ENCODE data around the gene ALDH5A1. TPM values are rescaled to one million over a fixed set of nuclear protein-coding genes. Genes with fewer than 3 reads are reported as not detected.

Gene ALDH5A1
- total RNA-seq, 2 experiments from 2014 or later = 180 to 260 TPM

DNA sequence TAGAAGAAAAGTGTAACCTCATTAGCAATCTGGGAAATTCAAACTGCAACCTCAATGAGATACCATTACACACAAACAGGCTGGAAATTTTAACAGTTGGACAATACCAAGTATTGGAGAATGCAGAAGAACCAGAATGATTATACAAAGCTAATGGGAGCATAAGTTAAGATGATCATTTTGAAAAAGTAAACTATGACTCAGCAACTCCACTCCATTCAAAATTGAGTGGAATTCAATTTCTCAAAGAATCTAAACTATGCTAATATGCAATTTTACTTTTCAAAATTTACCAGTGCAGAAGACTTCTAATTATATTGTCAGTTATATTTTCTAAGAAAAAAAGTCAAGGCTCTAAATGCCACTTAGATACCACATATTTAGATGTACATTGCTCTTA is 22.6 kb upstream of the ALDH5A1 start:
- peaks cover 71% of the 10 kb centered on the region for H3K36me3 ChIP-seq (ENCODE audit: insufficient read depth, low read length)
- no peaks in the 10 kb centered on the region for H4K20me1 ChIP-seq (ENCODE audit: insufficient read depth, low read length)
- TF ChIP-seq EZH2phosphoT487 (IDR thresholded peaks at IDR 0.05; ENCODE audit: borderline replicate concordance, low read depth, low read length) = no peak
- TF ChIP-seq, protein P1, sequence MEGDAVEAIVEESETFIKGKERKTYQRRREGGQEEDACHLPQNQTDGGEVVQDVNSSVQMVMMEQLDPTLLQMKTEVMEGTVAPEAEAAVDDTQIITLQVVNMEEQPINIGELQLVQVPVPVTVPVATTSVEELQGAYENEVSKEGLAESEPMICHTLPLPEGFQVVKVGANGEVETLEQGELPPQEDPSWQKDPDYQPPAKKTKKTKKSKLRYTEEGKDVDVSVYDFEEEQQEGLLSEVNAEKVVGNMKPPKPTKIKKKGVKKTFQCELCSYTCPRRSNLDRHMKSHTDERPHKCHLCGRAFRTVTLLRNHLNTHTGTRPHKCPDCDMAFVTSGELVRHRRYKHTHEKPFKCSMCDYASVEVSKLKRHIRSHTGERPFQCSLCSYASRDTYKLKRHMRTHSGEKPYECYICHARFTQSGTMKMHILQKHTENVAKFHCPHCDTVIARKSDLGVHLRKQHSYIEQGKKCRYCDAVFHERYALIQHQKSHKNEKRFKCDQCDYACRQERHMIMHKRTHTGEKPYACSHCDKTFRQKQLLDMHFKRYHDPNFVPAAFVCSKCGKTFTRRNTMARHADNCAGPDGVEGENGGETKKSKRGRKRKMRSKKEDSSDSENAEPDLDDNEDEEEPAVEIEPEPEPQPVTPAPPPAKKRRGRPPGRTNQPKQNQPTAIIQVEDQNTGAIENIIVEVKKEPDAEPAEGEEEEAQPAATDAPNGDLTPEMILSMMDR (conservative IDR thresholded peaks at IDR 0.05; ENCODE audit: low read length) = no peak
- POLR2A ChIA-PET = interaction anchor here (0.6 kb wide), 1 partner anchor 9 kb away, joined by 4 read pairs; no protein-coding TSS in a partner anchor
- H3K4me3 ChIP-seq (ENCODE audit: low read depth, low read length, poor library complexity, severe bottlenecking) = no peak overlapping the region
- CTCF ChIA-PET (ENCODE audit: unreplicated experiment) = no interaction called here
- no peaks in the 10 kb centered on the region for H3K79me2 ChIP-seq (ENCODE audit: insufficient read depth, low read depth, low read length)
- no peak overlapping the region for H3K4me2 ChIP-seq (ENCODE audit: low read length)
- BruUV-seq (replicated peaks) = no TSS peak
- H3K9me2 ChIP-seq (ENCODE audit: insufficient read depth, low read length) = no peaks in the 10 kb centered on the region
- no peak for DNase-seq (ENCODE audit: low spot score)
- no peaks in the 10 kb centered on the region for H3K9me3 ChIP-seq (ENCODE audit: low read length)
- intact Hi-C loops (cut with micrococcal nuclease; ENCODE audit: unreplicated experiment) = no loop called here
- H3K27ac ChIP-seq (ENCODE audit: low read depth, low read length, poor library complexity, severe bottlenecking) = no peak overlapping the region
- H2AFZ ChIP-seq (ENCODE audit: low read length) = no peak overlapping the region
- H3K4me1 ChIP-seq (ENCODE audit: insufficient read depth, low read length, poor library complexity, severe bottlenecking) = no peaks in the 10 kb centered on the region

DNA sequence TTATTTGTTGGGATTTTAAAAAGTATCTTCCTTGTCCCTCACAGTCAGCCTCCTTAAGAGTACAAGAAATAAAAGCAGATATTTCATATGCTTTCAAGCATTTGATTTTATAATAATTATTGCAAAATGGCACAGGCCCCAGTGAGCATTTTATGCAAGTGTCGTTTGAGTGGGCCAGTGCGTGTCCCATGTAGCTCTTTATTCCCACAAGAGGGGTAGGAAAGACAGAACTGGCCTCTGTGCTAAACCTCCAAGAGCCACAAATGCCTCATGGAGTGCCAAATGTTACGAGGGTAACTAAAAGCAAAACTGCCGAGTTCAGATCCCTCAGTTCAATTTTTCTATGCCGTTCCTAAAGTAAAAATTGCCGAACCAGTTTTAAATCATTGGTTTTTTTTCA is 18.1 kb upstream of the ALDH5A1 start:
- POLR2A ChIA-PET = interaction anchor here (0.7 to 1.2 kb wide), 5 partner anchors 11 to 770 kb away, joined by 3 to 4 read pairs (median 3); no protein-coding TSS in a partner anchor
- Histone ChIP-seq H3K27ac (ENCODE audit: low read depth, low read length, poor library complexity, severe bottlenecking) (no peak overlapping the region), H3K4me3 (ENCODE audit: low read depth, low read length, poor library complexity, severe bottlenecking) (no peak overlapping the region), H3K9me2 (ENCODE audit: insufficient read depth, low read length) (no peaks in the 10 kb centered on the region), H3K9me3 (ENCODE audit: low read length) (no peaks in the 10 kb centered on the region), H2AFZ (ENCODE audit: low read length) (no peak overlapping the region), H3K36me3 (ENCODE audit: insufficient read depth, low read length) (peaks cover 84% of the 10 kb centered on the region), H3K79me2 (ENCODE audit: insufficient read depth, low read depth, low read length) (no peaks in the 10 kb centered on the region), H3K4me1 (ENCODE audit: insufficient read depth, low read length, poor library complexity, severe bottlenecking) (no peaks in the 10 kb centered on the region), H3K4me2 (ENCODE audit: low read length) (no peak overlapping the region), H4K20me1 (ENCODE audit: insufficient read depth, low read length) (no peaks in the 10 kb centered on the region)
- DNase-seq (ENCODE audit: low spot score) = no peak
- intact Hi-C loops (cut with micrococcal nuclease; ENCODE audit: unreplicated experiment) = no loop called here
- CTCF ChIA-PET (ENCODE audit: unreplicated experiment) = no interaction called here
- TF ChIP-seq EZH2phosphoT487 (IDR thresholded peaks at IDR 0.05; ENCODE audit: borderline replicate concordance, low read depth, low read length) = no peak
- TF ChIP-seq, protein P1 (conservative IDR thresholded peaks at IDR 0.05; ENCODE audit: low read length) = no peak
- BruUV-seq (replicated peaks) = no TSS peak

DNA sequence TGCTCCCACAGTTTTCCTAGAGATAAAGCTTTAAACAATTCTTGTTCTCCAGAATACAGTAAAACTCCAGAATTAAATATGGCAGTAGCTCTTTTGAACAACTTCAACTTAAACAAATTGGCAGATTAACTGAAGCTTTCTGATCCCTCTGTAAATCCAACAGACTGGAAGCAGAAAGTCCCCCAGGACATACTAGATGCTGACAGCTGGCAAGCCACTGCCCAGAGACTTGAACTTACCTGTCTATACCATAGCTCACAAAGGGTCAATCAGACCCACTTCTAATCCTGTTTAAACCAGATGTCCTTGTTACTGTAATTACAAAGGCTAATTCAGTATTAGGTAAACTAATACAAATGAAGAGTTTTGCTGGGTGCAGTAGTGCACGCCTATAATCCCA is 17.7 kb upstream of the ALDH5A1 start:
- no peak overlapping the region for H3K4me3 ChIP-seq (ENCODE audit: low read depth, low read length, poor library complexity, severe bottlenecking)
- H3K36me3 ChIP-seq (ENCODE audit: insufficient read depth, low read length) = peaks cover 84% of the 10 kb centered on the region
- TF ChIP-seq, protein P1 (conservative IDR thresholded peaks at IDR 0.05; ENCODE audit: low read length) = no peak
- TF ChIP-seq EZH2phosphoT487 (IDR thresholded peaks at IDR 0.05; ENCODE audit: borderline replicate concordance, low read depth, low read length) = no peak
- no peaks in the 10 kb centered on the region for H3K9me2 ChIP-seq (ENCODE audit: insufficient read depth, low read length)
- CTCF ChIA-PET (ENCODE audit: unreplicated experiment) = no interaction called here
- no peak overlapping the region for H3K4me2 ChIP-seq (ENCODE audit: low read length)
- H3K4me1 ChIP-seq (ENCODE audit: insufficient read depth, low read length, poor library complexity, severe bottlenecking) = no peaks in the 10 kb centered on the region
- no peaks in the 10 kb centered on the region for H4K20me1 ChIP-seq (ENCODE audit: insufficient read depth, low read length)
- H3K79me2 ChIP-seq (ENCODE audit: insufficient read depth, low read depth, low read length) = no peaks in the 10 kb centered on the region
- no peaks in the 10 kb centered on the region for H3K9me3 ChIP-seq (ENCODE audit: low read length)
- H2AFZ ChIP-seq (ENCODE audit: low read length) = no peak overlapping the region
- POLR2A ChIA-PET = interaction anchor here (0.7 to 1.2 kb wide), 6 partner anchors 11 to 769 kb away, joined by 3 to 4 read pairs (median 3); no protein-coding TSS in a partner anchor
- BruUV-seq (replicated peaks) = no TSS peak
- no peak for DNase-seq (ENCODE audit: low spot score)
- intact Hi-C loops (cut with micrococcal nuclease; ENCODE audit: unreplicated experiment) = no loop called here
- H3K27ac ChIP-seq (ENCODE audit: low read depth, low read length, poor library complexity, severe bottlenecking) = no peak overlapping the region

All from OCI-LY7 (cell line).